ENCODE measurements around the gene ACTL7A. TPM values are rescaled to one million over a fixed set of nuclear protein-coding genes. Genes with fewer than 3 reads are reported as not detected.

The ACTL7A gene
- total RNA-seq, 1 donor from 2014 or later = not detected

- Histone ChIP-seq H3K9me3 (ENCODE audit: control insufficient read depth in 3 of 3, low read length in 3 of 3) (no peaks in the 10 kb centered on the region), H3K4me3 (ENCODE audit: low read length in 3 of 3) (no peak overlapping the region), H3K9ac (ENCODE audit: low read depth in 1 of 3, low read length in 3 of 3) (no peak overlapping the region), H3K27ac (ENCODE audit: low read depth, low read length) (no peak overlapping the region), H3K27me3 (ENCODE audit: control insufficient read depth in 3 of 3, insufficient read depth in 3 of 3, low read length in 3 of 3) (no peaks in the 10 kb centered on the region), H3K4me1 (ENCODE audit: control insufficient read depth in 3 of 3, insufficient read depth in 3 of 3, low read length in 3 of 3) (no peaks in the 10 kb centered on the region), H3K36me3 (ENCODE audit: control insufficient read depth in 3 of 3, insufficient read depth in 3 of 3, low read length in 3 of 3) (peaks cover 3 to 27% (median 22%) of the 10 kb centered on the region in 3 donors)
Observed at GRCh38 chr9:108867829-108868228, 5.8 kb downstream of the ACTL7A start.

GRCh38 chr9:108869092-108869725 is 7.1 kb downstream of the ACTL7A start:
- Histone ChIP-seq H3K36me3 (ENCODE audit: control insufficient read depth in 3 of 3, insufficient read depth in 3 of 3, low read length in 3 of 3) (peaks cover 6 to 31% (median 30%) of the 10 kb centered on the region in 3 donors), H3K9ac (ENCODE audit: low read depth in 1 of 3, low read length in 3 of 3) (no peak overlapping the region), H3K4me3 (ENCODE audit: low read length in 3 of 3) (no peak overlapping the region), H3K27me3 (ENCODE audit: control insufficient read depth in 3 of 3, insufficient read depth in 3 of 3, low read length in 3 of 3) (no peaks in the 10 kb centered on the region), H3K9me3 (ENCODE audit: control insufficient read depth in 3 of 3, low read length in 3 of 3) (no peaks in the 10 kb centered on the region), H3K27ac (ENCODE audit: low read depth, low read length) (no peak overlapping the region), H3K4me1 (ENCODE audit: control insufficient read depth in 3 of 3, insufficient read depth in 3 of 3, low read length in 3 of 3) (no peaks in the 10 kb centered on the region)

- no peaks in the 10 kb centered on the region for H3K9me3 ChIP-seq (ENCODE audit: control insufficient read depth in 3 of 3, low read length in 3 of 3)
- H3K4me3 ChIP-seq (ENCODE audit: low read length in 3 of 3) = no peak overlapping the region
- H3K36me3 ChIP-seq (ENCODE audit: control insufficient read depth in 3 of 3, insufficient read depth in 3 of 3, low read length in 3 of 3) = peaks cover 29 to 56% (median 53%) of the 10 kb centered on the region in 3 donors
- no peaks in the 10 kb centered on the region for H3K4me1 ChIP-seq (ENCODE audit: control insufficient read depth in 3 of 3, insufficient read depth in 3 of 3, low read length in 3 of 3)
- H3K9ac ChIP-seq (ENCODE audit: low read depth in 1 of 3, low read length in 3 of 3) = no peak overlapping the region
- no peaks in the 10 kb centered on the region for H3K27me3 ChIP-seq (ENCODE audit: control insufficient read depth in 3 of 3, insufficient read depth in 3 of 3, low read length in 3 of 3)
- no peak overlapping the region for H3K27ac ChIP-seq (ENCODE audit: low read depth, low read length)
Observed at GRCh38 chr9:108874058-108874788, 12.2 kb downstream of the ACTL7A start.

GRCh38 chr9:108876425-108876824 is 14.4 kb downstream of the ACTL7A start:
- Histone ChIP-seq H3K9me3 (ENCODE audit: control insufficient read depth in 3 of 3, low read length in 3 of 3) (no peaks in the 10 kb centered on the region), H3K27ac (ENCODE audit: low read depth, low read length) (no peak overlapping the region), H3K27me3 (ENCODE audit: control insufficient read depth in 3 of 3, insufficient read depth in 3 of 3, low read length in 3 of 3) (no peaks in the 10 kb centered on the region), H3K9ac (ENCODE audit: low read depth in 1 of 3, low read length in 3 of 3) (no peak overlapping the region), H3K4me3 (ENCODE audit: low read length in 3 of 3) (no peak overlapping the region), H3K36me3 (ENCODE audit: control insufficient read depth in 3 of 3, insufficient read depth in 3 of 3, low read length in 3 of 3) (peaks cover 36 to 63% (median 60%) of the 10 kb centered on the region in 3 donors), H3K4me1 (ENCODE audit: control insufficient read depth in 3 of 3, insufficient read depth in 3 of 3, low read length in 3 of 3) (no peaks in the 10 kb centered on the region)

- Histone ChIP-seq H3K27ac (ENCODE audit: low read depth, low read length) (no peak overlapping the region), H3K36me3 (ENCODE audit: control insufficient read depth in 3 of 3, insufficient read depth in 3 of 3, low read length in 3 of 3) (peaks cover 40 to 64% (median 57%) of the 10 kb centered on the region in 3 donors), H3K4me1 (ENCODE audit: control insufficient read depth in 3 of 3, insufficient read depth in 3 of 3, low read length in 3 of 3) (no peaks in the 10 kb centered on the region), H3K4me3 (ENCODE audit: low read length in 3 of 3) (no peak overlapping the region), H3K9ac (ENCODE audit: low read depth in 1 of 3, low read length in 3 of 3) (no peak overlapping the region), H3K27me3 (ENCODE audit: control insufficient read depth in 3 of 3, insufficient read depth in 3 of 3, low read length in 3 of 3) (no peaks in the 10 kb centered on the region), H3K9me3 (ENCODE audit: control insufficient read depth in 3 of 3, low read length in 3 of 3) (no peaks in the 10 kb centered on the region)
Observed at GRCh38 chr9:108877524-108877923, 15.5 kb downstream of the ACTL7A start.

- H3K4me3 ChIP-seq (ENCODE audit: low read length in 3 of 3) = no peak overlapping the region
- no peak overlapping the region for H3K9ac ChIP-seq (ENCODE audit: low read depth in 1 of 3, low read length in 3 of 3)
- no peaks in the 10 kb centered on the region for H3K27me3 ChIP-seq (ENCODE audit: control insufficient read depth in 3 of 3, insufficient read depth in 3 of 3, low read length in 3 of 3)
- H3K4me1 ChIP-seq (ENCODE audit: control insufficient read depth in 3 of 3, insufficient read depth in 3 of 3, low read length in 3 of 3) = no peaks in the 10 kb centered on the region
- H3K27ac ChIP-seq (ENCODE audit: low read depth, low read length) = no peak overlapping the region
- peaks cover 32 to 49% (median 45%) of the 10 kb centered on the region in 3 donors for H3K36me3 ChIP-seq (ENCODE audit: control insufficient read depth in 3 of 3, insufficient read depth in 3 of 3, low read length in 3 of 3)
- no peaks in the 10 kb centered on the region for H3K9me3 ChIP-seq (ENCODE audit: control insufficient read depth in 3 of 3, low read length in 3 of 3)
Observed at GRCh38 chr9:108880738-108881316, 18.8 kb downstream of the ACTL7A start.

- Histone ChIP-seq H3K9me3 (ENCODE audit: control insufficient read depth in 3 of 3, low read length in 3 of 3) (no peaks in the 10 kb centered on the region), H3K4me3 (ENCODE audit: low read length in 3 of 3) (no peak overlapping the region), H3K9ac (ENCODE audit: low read depth in 1 of 3, low read length in 3 of 3) (no peak overlapping the region), H3K36me3 (ENCODE audit: control insufficient read depth in 3 of 3, insufficient read depth in 3 of 3, low read length in 3 of 3) (peaks cover 30 to 44% (median 43%) of the 10 kb centered on the region in 3 donors), H3K4me1 (ENCODE audit: control insufficient read depth in 3 of 3, insufficient read depth in 3 of 3, low read length in 3 of 3) (no peaks in the 10 kb centered on the region), H3K27me3 (ENCODE audit: control insufficient read depth in 3 of 3, insufficient read depth in 3 of 3, low read length in 3 of 3) (no peaks in the 10 kb centered on the region), H3K27ac (ENCODE audit: low read depth, low read length) (no peak overlapping the region)
Observed at GRCh38 chr9:108882052-108882888, 20.2 kb downstream of the ACTL7A start.

- Histone ChIP-seq H3K36me3 (ENCODE audit: control insufficient read depth in 3 of 3, insufficient read depth in 3 of 3, low read length in 3 of 3) (peaks cover 29 to 45% (median 40%) of the 10 kb centered on the region in 3 donors), H3K9me3 (ENCODE audit: control insufficient read depth in 3 of 3, low read length in 3 of 3) (no peaks in the 10 kb centered on the region), H3K27ac (ENCODE audit: low read depth, low read length) (no peak overlapping the region), H3K4me1 (ENCODE audit: control insufficient read depth in 3 of 3, insufficient read depth in 3 of 3, low read length in 3 of 3) (no peaks in the 10 kb centered on the region), H3K9ac (ENCODE audit: low read depth in 1 of 3, low read length in 3 of 3) (no peak overlapping the region), H3K27me3 (ENCODE audit: control insufficient read depth in 3 of 3, insufficient read depth in 3 of 3, low read length in 3 of 3) (no peaks in the 10 kb centered on the region), H3K4me3 (ENCODE audit: low read length in 3 of 3) (no peak overlapping the region)
Observed at GRCh38 chr9:108883085-108883484, 21.0 kb downstream of the ACTL7A start.

GRCh38 chr9:108884701-108885100 is 22.6 kb downstream of the ACTL7A start:
- Histone ChIP-seq H3K9me3 (ENCODE audit: control insufficient read depth in 3 of 3, low read length in 3 of 3) (no peaks in the 10 kb centered on the region), H3K9ac (ENCODE audit: low read depth in 1 of 3, low read length in 3 of 3) (no peak overlapping the region), H3K27ac (ENCODE audit: low read depth, low read length) (no peak overlapping the region), H3K4me1 (ENCODE audit: control insufficient read depth in 3 of 3, insufficient read depth in 3 of 3, low read length in 3 of 3) (no peaks in the 10 kb centered on the region), H3K36me3 (ENCODE audit: control insufficient read depth in 3 of 3, insufficient read depth in 3 of 3, low read length in 3 of 3) (peaks cover 13 to 42% (median 38%) of the 10 kb centered on the region in 3 donors), H3K27me3 (ENCODE audit: control insufficient read depth in 3 of 3, insufficient read depth in 3 of 3, low read length in 3 of 3) (no peaks in the 10 kb centered on the region), H3K4me3 (ENCODE audit: low read length in 3 of 3) (no peak overlapping the region)
